Measurements from ENCODE around the gene GTF2H3.

Gene GTF2H3

DNA sequence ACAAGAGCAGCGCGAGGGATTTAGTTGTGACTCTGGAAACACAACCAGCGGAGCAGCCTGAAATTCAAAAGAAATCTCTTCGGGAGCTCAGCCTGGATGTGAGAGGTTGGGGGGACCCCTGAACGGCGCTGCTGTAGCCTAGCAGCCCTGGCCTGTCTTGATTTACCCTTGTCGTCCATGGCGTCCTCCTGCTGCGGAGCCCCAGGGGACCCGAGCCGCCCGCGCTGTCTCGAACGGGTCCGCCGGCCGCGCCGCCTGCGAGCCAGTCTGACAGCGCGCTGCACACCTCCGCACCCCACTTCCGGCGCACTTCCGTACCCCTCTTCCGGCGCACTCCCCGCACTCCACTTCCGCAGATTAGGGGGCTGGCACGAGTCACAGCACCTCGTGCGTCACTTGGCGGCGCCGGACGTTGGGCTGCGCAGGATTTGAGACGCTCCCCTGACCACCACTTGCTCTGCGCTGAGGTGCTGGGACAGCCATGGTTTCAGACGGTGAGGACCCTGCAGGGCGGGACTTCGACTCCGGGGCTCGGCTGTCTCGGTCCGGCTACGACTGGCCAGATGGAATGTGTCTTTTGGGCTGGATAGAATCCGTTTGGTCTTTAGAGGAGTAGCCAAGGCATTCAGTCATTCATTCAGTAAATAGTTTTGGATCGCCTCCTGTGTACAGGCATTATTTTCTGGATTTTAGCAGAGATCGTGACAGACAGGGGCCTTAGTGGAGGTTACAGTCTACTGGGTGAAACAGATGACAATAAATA is at the start of gene GTF2H3, which contains the start of gene EIF2B1:
TSS of gene GTF2H3 (plus strand) at position 451 of the 763 bp plus-strand sequence. CDS start at position 482, 31 bp downstream.
TSS of gene EIF2B1 (minus strand) at position 308 of the 763 bp plus-strand sequence. CDS start at position 179, 129 bp downstream.
- Mint-ChIP-seq H3K27ac (peak within 1 kb of the TSS; percentile 85 to 97 (median 95)), H3K4me3 (peak within 1 kb of the TSS; percentile 99 to 100 (median 99)), H3K36me3 (ENCODE audit: low read depth) (peaks cover 23% of the 10 kb centered on the region), H3K9me3 (no peaks in the 10 kb centered on the region), H3K4me1 (peaks cover 17% of the 10 kb centered on the region), H3K27me3 (ENCODE audit: low read depth) (no peaks in the 10 kb centered on the region)
- TF ChIP-seq, protein P1, sequence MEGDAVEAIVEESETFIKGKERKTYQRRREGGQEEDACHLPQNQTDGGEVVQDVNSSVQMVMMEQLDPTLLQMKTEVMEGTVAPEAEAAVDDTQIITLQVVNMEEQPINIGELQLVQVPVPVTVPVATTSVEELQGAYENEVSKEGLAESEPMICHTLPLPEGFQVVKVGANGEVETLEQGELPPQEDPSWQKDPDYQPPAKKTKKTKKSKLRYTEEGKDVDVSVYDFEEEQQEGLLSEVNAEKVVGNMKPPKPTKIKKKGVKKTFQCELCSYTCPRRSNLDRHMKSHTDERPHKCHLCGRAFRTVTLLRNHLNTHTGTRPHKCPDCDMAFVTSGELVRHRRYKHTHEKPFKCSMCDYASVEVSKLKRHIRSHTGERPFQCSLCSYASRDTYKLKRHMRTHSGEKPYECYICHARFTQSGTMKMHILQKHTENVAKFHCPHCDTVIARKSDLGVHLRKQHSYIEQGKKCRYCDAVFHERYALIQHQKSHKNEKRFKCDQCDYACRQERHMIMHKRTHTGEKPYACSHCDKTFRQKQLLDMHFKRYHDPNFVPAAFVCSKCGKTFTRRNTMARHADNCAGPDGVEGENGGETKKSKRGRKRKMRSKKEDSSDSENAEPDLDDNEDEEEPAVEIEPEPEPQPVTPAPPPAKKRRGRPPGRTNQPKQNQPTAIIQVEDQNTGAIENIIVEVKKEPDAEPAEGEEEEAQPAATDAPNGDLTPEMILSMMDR (IDR thresholded peaks at IDR 0.05; ENCODE audit: unreplicated experiment in 3 of 3): no peak

DNA sequence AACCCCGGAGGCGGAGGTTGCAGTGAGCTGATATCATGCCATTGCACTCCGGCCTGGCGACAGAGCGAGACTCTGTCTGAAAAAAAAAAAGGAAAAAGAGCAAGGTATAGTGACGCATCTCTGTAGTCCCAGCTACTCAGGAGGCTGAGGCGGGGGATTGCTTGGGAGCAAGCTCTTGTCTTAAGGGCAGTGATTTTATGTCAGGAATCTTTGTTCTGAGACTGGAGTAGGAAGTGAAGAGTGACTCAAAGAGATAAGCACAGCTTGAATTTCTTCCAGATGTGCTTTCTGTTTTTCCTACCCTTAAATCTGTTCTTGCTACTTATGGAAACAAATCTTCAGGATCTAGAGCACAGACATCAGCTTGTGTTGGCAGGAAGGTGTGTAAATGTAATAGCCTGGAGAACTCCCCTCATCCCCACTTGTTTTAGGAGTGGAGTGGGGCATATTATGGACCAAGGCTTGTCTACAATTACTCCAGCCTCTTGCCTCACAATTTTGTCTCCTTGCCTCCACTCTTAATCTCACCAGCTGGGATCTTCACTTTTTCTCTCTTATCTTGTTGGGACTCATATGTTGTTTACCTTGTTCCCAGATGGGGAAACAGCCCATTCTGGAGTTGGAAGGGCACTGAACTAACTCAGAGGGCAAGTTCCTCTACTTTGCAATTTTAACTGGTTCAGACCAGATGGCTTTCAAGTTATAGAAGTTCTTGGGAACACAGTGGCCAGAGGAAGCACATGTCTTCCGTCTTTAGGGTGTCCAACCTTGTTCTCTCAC is 41.7 kb upstream of the GTF2H3 start:
- TF ChIP-seq, protein P1 (IDR thresholded peaks at IDR 0.05; ENCODE audit: unreplicated experiment in 3 of 3): no peak
- no peak overlapping the region for H3K4me3 Mint-ChIP-seq
- H3K36me3 Mint-ChIP-seq (ENCODE audit: low read depth): peaks cover 68% of the 10 kb centered on the region
- H3K27me3 Mint-ChIP-seq (ENCODE audit: low read depth): no peaks in the 10 kb centered on the region
- no peak overlapping the region for H3K27ac Mint-ChIP-seq
- H3K4me1 Mint-ChIP-seq: peaks cover 18% of the 10 kb centered on the region
- H3K9me3 Mint-ChIP-seq: no peaks in the 10 kb centered on the region

GRCh38 chr12:123595729-123596128 is 37.9 kb upstream of the GTF2H3 start:
- H3K4me3 Mint-ChIP-seq: no peak overlapping the region
- no peaks in the 10 kb centered on the region for H3K27me3 Mint-ChIP-seq (ENCODE audit: low read depth)
- no peaks in the 10 kb centered on the region for H3K9me3 Mint-ChIP-seq
- H3K36me3 Mint-ChIP-seq (ENCODE audit: low read depth): peaks cover 58% of the 10 kb centered on the region
- H3K27ac Mint-ChIP-seq: no peak overlapping the region
- peaks cover 9% of the 10 kb centered on the region for H3K4me1 Mint-ChIP-seq
- TF ChIP-seq, protein P1 (IDR thresholded peaks at IDR 0.05; ENCODE audit: unreplicated experiment in 3 of 3): no peak

DNA sequence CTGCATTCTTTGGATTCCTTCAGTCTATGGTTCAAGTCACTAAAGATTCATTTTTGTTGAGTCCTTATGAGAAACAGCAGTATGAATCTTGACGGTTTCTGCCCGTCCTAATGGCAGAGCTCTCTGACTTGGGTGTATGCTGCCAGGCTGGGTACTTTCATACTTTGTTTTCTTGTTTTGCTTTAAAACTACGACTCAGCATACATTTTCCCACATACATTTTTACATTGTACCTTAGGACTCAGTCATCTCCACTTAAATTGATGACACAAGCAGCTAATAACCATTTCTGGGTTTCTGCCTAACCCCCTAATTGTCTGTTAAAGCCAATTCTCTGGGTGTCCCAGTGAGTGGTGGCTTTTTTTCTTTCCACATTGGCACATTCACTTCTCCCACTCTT is 36.5 kb upstream of the GTF2H3 start:
- peaks cover 46% of the 10 kb centered on the region for H3K36me3 Mint-ChIP-seq (ENCODE audit: low read depth)
- TF ChIP-seq, protein P1 (IDR thresholded peaks at IDR 0.05; ENCODE audit: unreplicated experiment in 3 of 3): no peak
- H3K4me1 Mint-ChIP-seq: peaks cover 13% of the 10 kb centered on the region
- H3K27me3 Mint-ChIP-seq (ENCODE audit: low read depth): no peaks in the 10 kb centered on the region
- H3K4me3 Mint-ChIP-seq: no peak overlapping the region
- H3K9me3 Mint-ChIP-seq: no peaks in the 10 kb centered on the region
- no peak overlapping the region for H3K27ac Mint-ChIP-seq

- H3K27ac Mint-ChIP-seq: no peak overlapping the region
Measured at GRCh38 chr12:123598522-123598921, 35.1 kb upstream of the GTF2H3 start.

More at GRCh38 chr12:123598522-123598921, 35.1 kb upstream of the GTF2H3 start:
- Mint-ChIP-seq H3K36me3 (ENCODE audit: low read depth) (peaks cover 43% of the 10 kb centered on the region), H3K27me3 (ENCODE audit: low read depth) (no peaks in the 10 kb centered on the region), H3K4me1 (peaks cover 23% of the 10 kb centered on the region), H3K4me3 (no peak overlapping the region), H3K9me3 (no peaks in the 10 kb centered on the region)
- TF ChIP-seq, protein P1 (IDR thresholded peaks at IDR 0.05; ENCODE audit: unreplicated experiment in 3 of 3): no peak

Measured in nephron (organoid).